Measurements from ENCODE around the gene RPS21. TPM values are rescaled to one million over a fixed set of nuclear protein-coding genes. Genes with fewer than 3 reads are reported as not detected.

RPS21 gene
- total RNA-seq, 1 experiment from 2014 or later, result 1,761 TPM

GRCh38 chr20:62357187-62357667 is 29.7 kb upstream of the RPS21 start:
- ATAC-seq (0 out of 2 replicates have a peak, but pooled peaks have one; percentile 2), DNase-seq (ENCODE audit: low read depth, low spot score) (no peak)
- Histone ChIP-seq H3K4me3 (ENCODE audit: low read depth in 2 of 2, low read length in 2 of 2) (no peak overlapping the region), H3K27ac (ENCODE audit: low read length) (peak overlapping the region; percentile 93), H3K36me3 (ENCODE audit: control insufficient read depth, insufficient read depth, low read length) (no peaks in the 10 kb centered on the region; the same call in 1 of the 2 replicates), H3K4me1 (ENCODE audit: control insufficient read depth, insufficient read depth, low read length) (peaks cover 92% of the 10 kb centered on the region), H3K9me3 (ENCODE audit: control insufficient read depth, insufficient read depth, low read depth, low read length) (no peaks in the 10 kb centered on the region), H3K27me3 (ENCODE audit: control insufficient read depth, insufficient read depth, low read length) (no peaks in the 10 kb centered on the region)
- ChIA-PET CTCF (no interaction called here), POLR2A (interaction anchor here (0.7 kb wide), 1 partner anchor 176 kb away, joined by 3 read pairs; no protein-coding TSS in a partner anchor)
- BruUV-seq (replicated peaks), result no TSS peak
- intact Hi-C loops (cut with micrococcal nuclease; ENCODE audit: unreplicated experiment) (no loop called here), in situ Hi-C loops (cut with HindIII; ENCODE audit: low pct_unique_long_range_greater_than_20kb, low sequenced_read_pairs) (no loop called here)
- TF ChIP-seq TCF7L2 (IDR thresholded peaks at IDR 0.05; ENCODE audit: low read depth, low read length) (no peak), REST (IDR thresholded peaks at IDR 0.05; ENCODE audit: insufficient read depth in 1 of 2, low read depth in 2 of 2, low read length in 1 of 2) (no peak), SIN3A (IDR thresholded peaks at IDR 0.05; ENCODE audit: borderline replicate concordance, insufficient read depth, low read depth, low read length) (no peak), POLR2AphosphoS5 (IDR thresholded peaks at IDR 0.05; ENCODE audit: low read depth, low read length) (no peak), CTCF (IDR thresholded peaks at IDR 0.05) (no peak)

GRCh38 chr20:62357681-62358080 is 29.2 kb upstream of the RPS21 start:
- ATAC-seq, result no peak
- DNase-seq (ENCODE audit: low read depth, low spot score), result no peak
- CTCF ChIA-PET, result no interaction called here
- intact Hi-C loops (cut with micrococcal nuclease; ENCODE audit: unreplicated experiment), result no loop called here
- no peaks in the 10 kb centered on the region for H3K36me3 ChIP-seq (ENCODE audit: control insufficient read depth, insufficient read depth, low read length)
- H3K4me3 ChIP-seq (ENCODE audit: low read depth in 2 of 2, low read length in 2 of 2), result peak overlapping the region in 1 of 2 experiments; percentile 8; a peak in 1 of 4 replicates
- POLR2A ChIA-PET, result interaction anchor here (0.7 kb wide), 1 partner anchor 176 kb away, joined by 3 read pairs; no protein-coding TSS in a partner anchor
- no TSS peak for BruUV-seq (replicated peaks)
- peaks cover 92% of the 10 kb centered on the region for H3K4me1 ChIP-seq (ENCODE audit: control insufficient read depth, insufficient read depth, low read length)
- H3K27ac ChIP-seq (ENCODE audit: low read length), result peak overlapping the region; percentile 93
- in situ Hi-C loops (cut with HindIII; ENCODE audit: low pct_unique_long_range_greater_than_20kb, low sequenced_read_pairs), result no loop called here
- H3K27me3 ChIP-seq (ENCODE audit: control insufficient read depth, insufficient read depth, low read length), result no peaks in the 10 kb centered on the region
- H3K9me3 ChIP-seq (ENCODE audit: control insufficient read depth, insufficient read depth, low read depth, low read length), result no peaks in the 10 kb centered on the region
- TF ChIP-seq CTCF (IDR thresholded peaks at IDR 0.05) (no peak), TCF7L2 (IDR thresholded peaks at IDR 0.05; ENCODE audit: low read depth, low read length) (no peak), POLR2AphosphoS5 (IDR thresholded peaks at IDR 0.05; ENCODE audit: low read depth, low read length) (no peak), REST (IDR thresholded peaks at IDR 0.05; ENCODE audit: insufficient read depth in 1 of 2, low read depth in 2 of 2, low read length in 1 of 2) (no peak), SIN3A (IDR thresholded peaks at IDR 0.05; ENCODE audit: borderline replicate concordance, insufficient read depth, low read depth, low read length) (no peak)
